Sigmoid colon (tissue), 7 donors: ENCODE measurements around the gene PAGR1. TPM values are rescaled to one million over a fixed set of nuclear protein-coding genes. Genes with fewer than 3 reads are reported as not detected.

Source experiments
- DNase-seq: peaks from one replicate; pipeline ENCODE4 v3.0.0-alpha.2; 2019
- H3K27ac ChIP-seq, 4 donors: fragments of 200-600 bp; sonication (generic); one replicate each; pipeline ENCODE4 v1.5.1; 2016 to 2019; ENCODE audit warnings: mild to moderate bottlenecking in 1 of 4
- H3K27me3 ChIP-seq, 3 donors: fragments of 200-600 bp; sonication (generic); one replicate each; pipeline ENCODE4 v1.5.1; 2019; ENCODE audit warnings: mild to moderate bottlenecking in 1 of 3
- H3K36me3 ChIP-seq, 4 donors: fragments of 200-600 bp; sonication (generic); one replicate each; pipeline ENCODE4 v1.5.1; 2016 to 2019
- H3K4me1 ChIP-seq, 4 donors: fragments of 200-600 bp; sonication (generic); one replicate each; pipeline ENCODE4 v1.5.1; 2017 to 2019
- H3K4me3 ChIP-seq, 4 donors: fragments of 200-600 bp; sonication (generic); one replicate each; pipeline ENCODE4 v1.5.1; 2017 to 2019; ENCODE audit warnings: mild to moderate bottlenecking in 2 of 4, moderate library complexity in 1 of 4
- H3K9me3 ChIP-seq, 4 donors: fragments of 200-600 bp in 3 of 4; sonication (generic) in 3 of 4; one replicate each; pipeline versions ENCODE4 v1.5.1 to v1.6.1; 2013 to 2019
- CTCF ChIP-seq, 4 experiments: fragments of 450-650 bp in 3 of 4; fragments of 200-600 bp in 1 of 4; IDR thresholded peaks; one replicate each; pipeline ENCODE4 v1.5.1; 2016 to 2019; ENCODE audit warnings: antibody characterized with exemption in 4 of 4, mild to moderate bottlenecking in 3 of 4, moderate library complexity in 2 of 4
- EP300 ChIP-seq, 4 donors: sonication (generic); formaldehyde crosslinking; IDR thresholded peaks; one replicate each; pipeline ENCODE4 v1.6.1; 2017; ENCODE audit warnings: antibody characterized with exemption in 4 of 4
- POLR2A ChIP-seq, 2 donors: fragments of 450-650 bp; IDR thresholded peaks; one replicate each; pipeline ENCODE4 v1.6.1; 2016; ENCODE audit warnings: antibody characterized with exemption in 2 of 2, mild to moderate bottlenecking in 2 of 2, moderate library complexity in 2 of 2
- POLR2AphosphoS5 ChIP-seq, 4 donors: sonication (generic); formaldehyde crosslinking; IDR thresholded peaks; one replicate each; pipeline ENCODE4 v1.6.1; 2017; ENCODE audit warnings: antibody characterized with exemption in 4 of 4
- WGBS, 2 donors: extraction: QIAGEN DNeasy Blood & Tissue Kit; methylation state at CpG; one replicate each; pipeline ENCODE4 v1.1.7; 2013; 5-methylcytosine and 5-hydroxymethylcytosine counted together
- intact Hi-C: fragments of 100-400 bp; cut with DNase I; formaldehyde crosslinking; loops from one replicate; pipeline ENCODE4 v1.15.1; 2023
- polyA plus RNA-seq, 3 donors: library from polyadenylated mRNA; stranded (reverse); fragments of 200-250 nt; gene quantifications; one replicate each; pipeline ENCODE4 v1.2.3, GENCODE V29; 2013
- total RNA-seq, 4 donors: library from RNA; depleted of rRNA; stranded (reverse); fragments of >200 nt; gene quantifications; one replicate each; pipeline ENCODE4 v1.1.0, GENCODE V29; 2016
- donor health status: healthy with polysubstance abuse.
- donor health status: Bipolar disorder and iron deficiency.
- donor health status: healthy.

PAGR1 gene
- total and polyA plus RNA-seq, 7 donors: 18.5 to 36.6 (median 25.9) TPM

- no peak for DNase-seq
- Histone ChIP-seq H3K36me3 (peaks cover 0 to 23% (median 4%) of the 10 kb centered on the region in 4 donors), H3K9me3 (no peaks in the 10 kb centered on the region), H3K27me3 (no peaks in the 10 kb centered on the region), H3K4me1 (peaks cover 0 to 81% (median 71%) of the 10 kb centered on the region in 4 donors), H3K4me3 (no peak overlapping the region), H3K27ac (peak overlapping the region; percentile 94 to 97 (median 95))
- 78 to 89% methylated on average over 5 of the region's 5 CpGs for WGBS, 2 donors
- intact Hi-C loops: loop anchor here (5.0 to 10.0 kb wide), 3 partner anchors 253 to 840 kb away; partner anchors contain the start of genes ALDOA, FBRS, PRR14 and TBX6
- TF ChIP-seq CTCF (IDR thresholded peaks at IDR 0.05) (no peak), EP300 (IDR thresholded peaks at IDR 0.05) (no peak), POLR2A (IDR thresholded peaks at IDR 0.05) (no peak), POLR2AphosphoS5 (IDR thresholded peaks at IDR 0.05) (no peak)
Measured at GRCh38 chr16:29814592-29814991, 1.4 kb upstream of the PAGR1 start.

- TF ChIP-seq POLR2A (IDR thresholded peaks at IDR 0.05) (no peak), CTCF (IDR thresholded peaks at IDR 0.05) (no peak), POLR2AphosphoS5 (IDR thresholded peaks at IDR 0.05) (no peak), EP300 (IDR thresholded peaks at IDR 0.05) (no peak)
- 4 to 6% methylated on average over 39 of the region's 39 CpGs for WGBS, 2 donors
- H3K27me3 ChIP-seq: no peaks in the 10 kb centered on the region
- H3K4me3 ChIP-seq: peak overlapping the region; percentile 21 to 78 (median 63)
- intact Hi-C loops: loop anchor here (5.0 to 10.0 kb wide), 3 partner anchors 157 to 840 kb away; partner anchors contain the start of genes FBRS, PRR14, TAOK2 and TBX6
- peaks cover 0 to 81% (median 71%) of the 10 kb centered on the region in 4 donors for H3K4me1 ChIP-seq
- H3K27ac ChIP-seq: peak overlapping the region; percentile 94 to 97 (median 95)
- DNase-seq: peak; percentile 79
- H3K9me3 ChIP-seq: no peaks in the 10 kb centered on the region
- H3K36me3 ChIP-seq: peaks cover 0 to 18% (median 4%) of the 10 kb centered on the region in 4 donors
Measured at GRCh38 chr16:29815032-29815721, 775 bp upstream of the PAGR1 start.

GRCh38 chr16:29816694-29817441 is 916 bp downstream of the PAGR1 start:
- Histone ChIP-seq H3K27ac (peak overlapping the region; percentile 94 to 97 (median 95)), H3K27me3 (no peaks in the 10 kb centered on the region), H3K4me3 (peak overlapping the region; percentile 58 to 78 (median 66)), H3K9me3 (no peaks in the 10 kb centered on the region), H3K4me1 (peaks cover 0 to 82% (median 71%) of the 10 kb centered on the region in 4 donors), H3K36me3 (peaks cover 0 to 16% (median 4%) of the 10 kb centered on the region in 4 donors)
- 0 to 2% methylated on average over 37 of the region's 37 CpGs for WGBS, 2 donors
- intact Hi-C loops: loop anchor here (5.0 to 10.0 kb wide), 3 partner anchors 155 to 838 kb away; partner anchors contain the start of genes FBRS, PRR14, TAOK2 and TBX6
- peak; percentile 88 for DNase-seq
- TF ChIP-seq POLR2AphosphoS5 (IDR thresholded peaks at IDR 0.05) (peak in 3 of 4 donors; percentile 33 to 65 (median 54)), CTCF (IDR thresholded peaks at IDR 0.05) (no peak), EP300 (IDR thresholded peaks at IDR 0.05) (no peak), POLR2A (IDR thresholded peaks at IDR 0.05) (peak in 1 of 2 donors; percentile 39)

GRCh38 chr16:29818082-29818481 is 2.1 kb downstream of the PAGR1 start:
- Histone ChIP-seq H3K4me1 (peaks cover 0 to 80% (median 71%) of the 10 kb centered on the region in 4 donors), H3K9me3 (no peaks in the 10 kb centered on the region), H3K27ac (peak overlapping the region in 2 of 4 donors; percentile 12 to 94), H3K4me3 (no peak overlapping the region), H3K27me3 (no peaks in the 10 kb centered on the region), H3K36me3 (peaks cover 0 to 16% (median 4%) of the 10 kb centered on the region in 4 donors)
- WGBS, 2 donors: 72 to 87% methylated on average over 4 of the region's 4 CpGs
- no peak for TF ChIP-seq POLR2A (IDR thresholded peaks at IDR 0.05)
- TF ChIP-seq CTCF (IDR thresholded peaks at IDR 0.05): no peak
- TF ChIP-seq POLR2AphosphoS5 (IDR thresholded peaks at IDR 0.05): no peak
- no peak for TF ChIP-seq EP300 (IDR thresholded peaks at IDR 0.05)
- DNase-seq: no peak
- intact Hi-C loops: loop anchor here (5.0 to 10.0 kb wide), 3 partner anchors 154 to 837 kb away; partner anchors contain the start of genes FBRS, PRR14, TAOK2 and TBX6
